ENCODE measurements around the gene ZKSCAN1.
"Not testable (repeated sequence)": the region's sequence is repeated elsewhere in the genome, so short reads cannot be mapped to it uniquely, and the experiment has no call there.

DNA sequence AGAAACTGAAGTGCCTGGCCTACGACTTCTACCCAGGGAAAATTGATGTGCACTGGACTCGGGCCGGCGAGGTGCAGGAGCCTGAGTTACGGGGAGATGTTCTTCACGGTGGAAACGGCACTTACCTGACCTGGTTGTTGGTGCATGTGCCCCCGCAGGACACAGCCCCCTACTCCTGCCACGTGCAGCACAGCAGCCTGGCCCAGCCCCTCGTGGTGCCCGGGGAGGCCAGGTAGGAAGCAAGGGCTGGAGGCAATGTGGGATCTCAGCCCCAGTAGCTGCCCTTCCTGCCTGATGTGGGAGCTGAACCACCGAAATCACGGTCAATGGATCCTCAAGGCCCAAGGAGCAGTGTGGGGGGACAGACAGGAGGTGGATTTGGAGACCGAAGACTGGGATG lies 28.1 kb upstream of the ZKSCAN1 start:
- not testable (repeated sequence) for TF ChIP-seq POLR2A, CTCF (IDR thresholded peaks at IDR 0.05)
